Thoracic aorta (tissue), 2 donors: ENCODE results near the gene NOS2. TPM values are rescaled to one million over a fixed set of nuclear protein-coding genes. Genes with fewer than 3 reads are reported as not detected.
"Not testable (repeated sequence)": the region's sequence is repeated elsewhere in the genome, so short reads cannot be mapped to it uniquely, and the experiment has no call there.

Experiments used
- ATAC-seq: fragments of 150-250 bp; one replicate; pipeline ENCODE4 v1.8.0; 2017; ENCODE audit warnings: low read depth; ENCODE audit not compliant: insufficient number of reproducible peaks, low FRiP score
- DNase-seq: peaks from one replicate; pipeline ENCODE4 v3.0.0-alpha.2; 2020; ENCODE audit warnings: low spot score
- H3K27ac ChIP-seq, 2 donors: fragments of 200-600 bp; sonication (generic); 1 replicate in 1 of 2; 2 replicates in 1 of 2; pipeline ENCODE4 v1.5.1; 2016; ENCODE audit warnings: mild to moderate bottlenecking in 2 of 2, moderate library complexity in 2 of 2
- H3K27me3 ChIP-seq: fragments of 200-600 bp; sonication (generic); replicated peaks from 2 replicates; pipeline ENCODE4 v1.6.0; 2016; ENCODE audit warnings: mild to moderate bottlenecking; ENCODE audit not compliant: insufficient read depth
- H3K36me3 ChIP-seq: fragments of 200-600 bp; sonication (generic); one replicate; pipeline ENCODE4 v1.5.1; 2016
- H3K4me1 ChIP-seq, 2 donors: fragments of 200-600 bp; sonication (generic); 1 replicate in 1 of 2; 2 replicates in 1 of 2; pipeline versions ENCODE4 v1.5.1 to v1.6.0; 2016; ENCODE audit warnings: low read depth in 2 of 2, mild to moderate bottlenecking in 1 of 2; ENCODE audit not compliant: control insufficient read depth in 1 of 2
- H3K4me3 ChIP-seq: fragments of 200-600 bp; sonication (generic); 2 replicates; pipeline ENCODE4 v1.5.1; 2016; ENCODE audit warnings: mild to moderate bottlenecking
- H3K9me3 ChIP-seq: fragments of 200-600 bp; sonication (generic); 2 replicates; pipeline ENCODE4 v1.5.1; 2016
- total RNA-seq, 2 donors: library from RNA; depleted of rRNA; stranded (reverse); fragments of >200 nt; gene quantifications; one replicate each; pipeline versions ENCODE4 v1.1.0 to v1.2.3, GENCODE V29; 2016
- TF ChIP-seq, protein P1 (sequence below): fragments of 200-600 bp; sonication (generic); IDR thresholded peaks from one replicate; pipeline ENCODE4 v1.5.1; 2019; ENCODE audit warnings: antibody characterized with exemption

Gene NOS2
- total RNA-seq, 2 donors from 2014 or later, result not detected

DNA sequence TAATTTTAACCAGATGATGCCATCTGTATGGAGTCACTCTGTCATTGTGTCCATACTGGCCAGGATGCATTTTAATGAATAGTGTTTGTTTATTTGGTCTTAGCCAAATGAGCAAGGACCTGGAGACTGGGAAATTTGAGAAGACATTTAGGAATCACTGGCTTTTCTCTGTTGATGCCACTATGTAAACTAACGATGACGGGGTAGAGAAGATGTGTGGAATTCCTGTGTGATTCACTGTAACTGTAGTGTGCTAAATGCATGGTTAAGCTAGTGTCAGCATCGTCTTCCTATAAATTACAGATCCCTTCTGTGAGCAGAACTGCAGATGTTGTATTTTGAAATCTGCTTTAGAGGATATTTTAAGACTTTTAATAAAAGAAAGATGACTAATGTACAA, 66.6 kb downstream of the NOS2 start:
- Histone ChIP-seq H3K27ac (no peak overlapping the region), H3K4me1 (no peaks in the 10 kb centered on the region), H3K36me3 (no peaks in the 10 kb centered on the region), H3K4me3 (no peak overlapping the region), H3K9me3 (no peaks in the 10 kb centered on the region), H3K27me3 (no peaks in the 10 kb centered on the region)
- TF ChIP-seq, protein P1, sequence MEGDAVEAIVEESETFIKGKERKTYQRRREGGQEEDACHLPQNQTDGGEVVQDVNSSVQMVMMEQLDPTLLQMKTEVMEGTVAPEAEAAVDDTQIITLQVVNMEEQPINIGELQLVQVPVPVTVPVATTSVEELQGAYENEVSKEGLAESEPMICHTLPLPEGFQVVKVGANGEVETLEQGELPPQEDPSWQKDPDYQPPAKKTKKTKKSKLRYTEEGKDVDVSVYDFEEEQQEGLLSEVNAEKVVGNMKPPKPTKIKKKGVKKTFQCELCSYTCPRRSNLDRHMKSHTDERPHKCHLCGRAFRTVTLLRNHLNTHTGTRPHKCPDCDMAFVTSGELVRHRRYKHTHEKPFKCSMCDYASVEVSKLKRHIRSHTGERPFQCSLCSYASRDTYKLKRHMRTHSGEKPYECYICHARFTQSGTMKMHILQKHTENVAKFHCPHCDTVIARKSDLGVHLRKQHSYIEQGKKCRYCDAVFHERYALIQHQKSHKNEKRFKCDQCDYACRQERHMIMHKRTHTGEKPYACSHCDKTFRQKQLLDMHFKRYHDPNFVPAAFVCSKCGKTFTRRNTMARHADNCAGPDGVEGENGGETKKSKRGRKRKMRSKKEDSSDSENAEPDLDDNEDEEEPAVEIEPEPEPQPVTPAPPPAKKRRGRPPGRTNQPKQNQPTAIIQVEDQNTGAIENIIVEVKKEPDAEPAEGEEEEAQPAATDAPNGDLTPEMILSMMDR, result no peak
- ATAC-seq, result no peak
- no peak for DNase-seq

DNA sequence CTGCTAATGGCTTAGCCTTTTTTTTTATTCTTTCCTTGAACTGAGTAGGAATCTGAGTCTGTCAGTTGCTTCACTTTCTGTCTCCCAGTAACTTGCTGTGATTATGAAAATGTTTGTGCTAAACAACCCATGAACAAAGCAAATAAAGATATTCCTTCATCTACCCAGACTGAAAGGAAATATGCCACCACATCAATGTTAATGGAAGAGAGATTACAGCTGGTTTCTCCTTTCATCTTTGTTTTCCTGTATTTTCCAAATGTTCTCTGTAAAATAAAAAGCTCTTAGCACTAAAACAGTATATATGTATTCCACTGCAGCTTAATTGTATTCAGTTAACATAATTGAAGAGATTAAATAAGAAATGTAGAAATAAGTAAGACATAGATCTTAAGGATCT, 67.6 kb downstream of the NOS2 start:
- not testable (repeated sequence) for ATAC-seq, DNase-seq, H3K27ac ChIP-seq, H3K36me3 ChIP-seq, H3K4me3 ChIP-seq, H3K4me1 ChIP-seq, H3K9me3 ChIP-seq, H3K27me3 ChIP-seq

DNA sequence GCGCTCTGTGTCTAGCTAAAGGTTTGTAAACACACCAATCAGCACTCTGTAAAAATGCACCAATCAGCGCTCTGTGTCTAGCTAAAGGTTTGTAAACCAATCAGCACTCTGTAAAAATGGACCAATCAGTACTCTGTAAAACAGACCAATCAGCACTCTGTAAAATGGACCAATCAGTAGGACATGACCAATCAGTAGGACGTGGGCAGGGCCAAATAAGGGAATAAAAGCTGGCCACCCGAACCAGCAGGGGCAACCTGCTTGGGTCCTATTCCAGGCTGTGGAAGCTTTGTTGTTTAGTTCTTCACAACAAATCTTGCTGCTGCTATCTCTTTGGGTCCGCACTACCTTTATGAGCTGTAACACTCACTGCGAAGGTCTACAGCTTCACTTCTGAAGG, 74.3 kb downstream of the NOS2 start:
- not testable (repeated sequence) for DNase-seq, ATAC-seq, H3K36me3 ChIP-seq, H3K27ac ChIP-seq, H3K9me3 ChIP-seq, H3K27me3 ChIP-seq, H3K4me3 ChIP-seq, H3K4me1 ChIP-seq

GRCh38 chr17:27721797-27722196, 78.5 kb downstream of the NOS2 start:
- no peaks in the 10 kb centered on the region for H3K4me1 ChIP-seq
- no peak for DNase-seq
- H3K36me3 ChIP-seq, result no peaks in the 10 kb centered on the region
- TF ChIP-seq, protein P1, result no peak
- H3K27ac ChIP-seq, result no peak overlapping the region
- H3K4me3 ChIP-seq, result no peak overlapping the region
- H3K27me3 ChIP-seq, result no peaks in the 10 kb centered on the region
- no peak for ATAC-seq
- H3K9me3 ChIP-seq, result no peaks in the 10 kb centered on the region

Other genes with a start within 250 kb of the NOS2 start
- gene LGALS9, start 169.3 kb downstream of the NOS2 start, total RNA-seq, result 10 to 100 TPM; 34.8 to 77.4 TPM
- 10 to 100 TPM; 10.6 to 27.2 TPM for gene LYRM9, start 92.8 kb upstream of the NOS2 start, total RNA-seq
- gene NLK, start 242.1 kb upstream of the NOS2 start, total RNA-seq, result 10 to 100 TPM; 10.3 to 23.0 TPM